Upper lobe of right lung (tissue), 1 donor: ENCODE data around the gene EXOG. TPM values are rescaled to one million over a fixed set of nuclear protein-coding genes. Genes with fewer than 3 reads are reported as not detected.

Source experiments
- ATAC-seq: fragments of 200-7000 bp; cut with Tn5 transposase; one replicate; pipeline ENCODE4 v1.9.1; 2020; ENCODE audit warnings: mild to moderate bottlenecking, moderate library complexity
- DNase-seq: peaks from one replicate; pipeline ENCODE4 v3.0.0-alpha.2; 2020
- H3K27ac ChIP-seq: fragments of 200-600 bp; one replicate; pipeline ENCODE4 v1.8.0; 2022
- H3K27me3 ChIP-seq: fragments of 200-600 bp; one replicate; pipeline ENCODE4 v1.8.0; 2022; ENCODE audit warnings: mild to moderate bottlenecking
- H3K36me3 ChIP-seq: fragments of 200-600 bp; one replicate; pipeline ENCODE4 v1.8.0; 2022
- H3K4me1 ChIP-seq: fragments of 200-600 bp; one replicate; pipeline ENCODE4 v1.8.0; 2022
- H3K4me3 ChIP-seq: fragments of 200-600 bp; one replicate; pipeline ENCODE4 v1.8.0; 2022; ENCODE audit warnings: mild to moderate bottlenecking
- H3K9me3 ChIP-seq: fragments of 200-600 bp; one replicate; pipeline ENCODE4 v1.8.0; 2022
- CTCF ChIP-seq: fragments of 200-600 bp; IDR thresholded peaks from one replicate; pipeline ENCODE4 v1.8.0; 2022; ENCODE audit warnings: antibody characterized with exemption
- intact Hi-C: fragments of 100-400 bp; cut with DNase I; formaldehyde crosslinking; loops from one replicate; pipeline ENCODE4 v1.11.0; 2022
- total RNA-seq: library from RNA; stranded (reverse); fragmentation: NEBNext Ultra II Directional; extraction: Animal tissue kit (Norgen Biotek cat#: 25700); gene quantifications from one replicate; pipeline ENCODE4 v1.2.1, GENCODE V29; 2021
- donor health status: DM: no; HTN: yes; CAD: no; lungs with severe emphysema.

EXOG gene
- total RNA-seq, 1 donor from 2014 or later: 10.7 TPM

DNA sequence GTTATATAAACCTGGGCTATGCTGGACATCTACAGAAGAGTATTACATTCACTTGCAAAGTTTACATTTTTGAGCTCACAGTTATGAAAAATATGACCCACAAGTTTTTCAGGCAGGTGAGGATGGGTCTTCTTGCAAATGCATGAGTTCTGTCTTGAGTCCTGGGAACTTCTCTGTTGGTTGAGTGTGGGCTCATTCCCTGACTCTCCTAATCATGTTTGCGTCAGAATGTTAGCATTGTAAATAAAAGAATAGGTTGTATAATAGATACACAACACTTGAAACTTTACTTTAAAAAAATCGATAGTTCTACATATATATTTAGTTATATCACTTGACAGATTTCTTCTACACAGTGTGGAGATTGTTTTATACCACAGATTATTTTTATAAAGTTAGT, 7.2 kb upstream of the EXOG start:
- H3K36me3 ChIP-seq: peaks cover 18% of the 10 kb centered on the region
- no peaks in the 10 kb centered on the region for H3K9me3 ChIP-seq
- intact Hi-C loops: no loop called here
- H3K27ac ChIP-seq: no peak overlapping the region
- DNase-seq (no peak), ATAC-seq (no peak)
- H3K27me3 ChIP-seq: no peaks in the 10 kb centered on the region
- H3K4me3 ChIP-seq: no peak overlapping the region
- H3K4me1 ChIP-seq: no peaks in the 10 kb centered on the region
- TF ChIP-seq CTCF: no peak

DNA sequence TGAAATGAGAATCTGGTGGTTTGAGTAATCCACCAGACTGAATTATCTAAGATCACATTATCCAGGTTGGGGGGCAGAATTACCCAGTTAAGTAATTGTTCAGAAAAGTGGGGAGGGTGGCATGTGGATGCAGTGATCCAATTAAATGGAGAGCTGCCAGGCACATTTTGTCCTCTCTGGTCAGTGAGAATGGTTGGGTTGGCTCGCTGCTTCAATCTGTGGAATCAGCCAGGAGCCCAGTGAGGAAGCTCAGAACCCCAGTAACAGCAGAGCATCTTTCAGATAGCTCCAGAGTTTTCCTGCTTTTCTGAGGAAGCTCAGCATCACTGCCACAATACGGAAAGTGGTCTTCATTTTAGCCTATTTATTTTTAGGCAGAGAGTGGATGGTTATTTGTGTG, 6.4 kb upstream of the EXOG start:
- Histone ChIP-seq H3K9me3 (no peaks in the 10 kb centered on the region), H3K27ac (no peak overlapping the region), H3K27me3 (no peaks in the 10 kb centered on the region), H3K4me3 (no peak overlapping the region), H3K36me3 (peaks cover 10% of the 10 kb centered on the region), H3K4me1 (no peaks in the 10 kb centered on the region)
- ATAC-seq: no peak
- TF ChIP-seq CTCF: no peak
- no peak for DNase-seq
- intact Hi-C loops: no loop called here

- DNase-seq (no peak), ATAC-seq (no peak)
- intact Hi-C loops: no loop called here
- TF ChIP-seq CTCF: no peak
- H3K4me3 ChIP-seq: no peak overlapping the region
- H3K27me3 ChIP-seq: no peaks in the 10 kb centered on the region
- H3K36me3 ChIP-seq: peaks cover 4% of the 10 kb centered on the region
- H3K27ac ChIP-seq: no peak overlapping the region
- H3K9me3 ChIP-seq: no peaks in the 10 kb centered on the region
- no peaks in the 10 kb centered on the region for H3K4me1 ChIP-seq
These were observed 5.7 kb upstream of the EXOG start for GRCh38 chr3:38490281-38491030.

DNA sequence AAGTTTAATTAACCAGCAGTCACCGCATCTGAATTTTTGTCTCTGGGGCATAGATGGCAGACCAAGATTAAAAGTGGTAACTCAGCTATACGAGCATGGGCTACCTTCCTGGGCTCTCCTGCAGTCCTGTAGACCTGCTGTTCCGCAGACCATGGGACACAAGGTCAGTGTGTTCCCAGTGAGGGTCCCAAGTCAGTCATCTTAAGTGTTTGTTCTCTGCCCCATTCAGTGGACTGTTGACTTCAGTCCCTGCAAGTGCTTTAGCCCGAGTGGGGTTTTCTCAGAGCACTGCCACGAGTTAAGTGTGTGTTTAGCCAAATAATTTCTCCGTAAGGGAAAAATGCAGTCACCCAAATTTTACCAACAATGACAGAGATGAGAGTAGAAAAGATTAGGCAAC, 4.9 kb upstream of the EXOG start:
- ATAC-seq (no peak), DNase-seq (no peak)
- no peaks in the 10 kb centered on the region for H3K27me3 ChIP-seq
- no peak overlapping the region for H3K27ac ChIP-seq
- intact Hi-C loops: no loop called here
- H3K36me3 ChIP-seq: peaks cover 4% of the 10 kb centered on the region
- H3K4me1 ChIP-seq: no peaks in the 10 kb centered on the region
- no peak overlapping the region for H3K4me3 ChIP-seq
- no peaks in the 10 kb centered on the region for H3K9me3 ChIP-seq
- no peak for TF ChIP-seq CTCF

DNA sequence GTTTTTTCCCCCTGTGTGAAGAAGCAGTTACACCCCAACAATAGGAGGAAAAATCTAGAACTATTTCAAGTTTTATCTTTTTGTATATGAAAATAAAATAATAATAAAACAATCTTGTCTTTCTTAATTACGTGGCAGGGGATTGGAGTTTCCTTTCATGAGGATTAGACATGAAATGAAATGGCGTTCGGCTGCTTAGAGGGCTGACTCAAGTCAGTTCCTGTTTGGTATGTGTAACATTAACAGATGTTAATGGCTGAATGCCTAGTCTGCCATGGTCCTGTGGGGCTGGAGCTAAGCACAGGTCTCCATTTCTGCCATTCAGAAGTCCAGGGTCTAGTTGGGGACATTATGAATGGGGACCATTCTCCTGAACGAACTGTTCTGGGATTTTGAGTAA, 3.1 kb upstream of the EXOG start:
- Histone ChIP-seq H3K4me3 (no peak overlapping the region), H3K9me3 (no peaks in the 10 kb centered on the region), H3K27ac (no peak overlapping the region), H3K4me1 (peaks cover 7% of the 10 kb centered on the region), H3K27me3 (no peaks in the 10 kb centered on the region), H3K36me3 (peaks cover 4% of the 10 kb centered on the region)
- intact Hi-C loops: no loop called here
- ATAC-seq (no peak), DNase-seq (no peak)
- no peak for TF ChIP-seq CTCF

- Histone ChIP-seq H3K36me3 (no peaks in the 10 kb centered on the region), H3K27ac (peak overlapping the region; percentile 74), H3K4me1 (peaks cover 7% of the 10 kb centered on the region), H3K27me3 (no peaks in the 10 kb centered on the region), H3K9me3 (no peaks in the 10 kb centered on the region), H3K4me3 (peak overlapping the region; percentile 77)
- ATAC-seq (no peak), DNase-seq (no peak)
- intact Hi-C loops: no loop called here
- no peak for TF ChIP-seq CTCF
These were observed 891 bp downstream of the EXOG start for GRCh38 chr3:38497031-38497430.
